GM12865 (cell line): Measurements from ENCODE around the gene SF3A2.

Experiments
- DNase-seq: peaks from one replicate; pipeline ENCODE4 v3.0.0; 2010; ENCODE audit warnings: low read depth
- H3K4me3 ChIP-seq: 2 replicates; pipeline ENCODE4 v1.5.1; 2011; ENCODE audit warnings: mild to moderate bottlenecking, low read depth, low read length, control low read depth
- TF ChIP-seq, protein P1 (sequence below): IDR thresholded peaks from 2 replicates; pipeline ENCODE4 v1.5.1; 2011; ENCODE audit warnings: low read length, control low read depth, low read depth, inconsistent platforms; ENCODE audit not compliant: insufficient read depth; ENCODE audit errors: missing control alignments

Gene SF3A2

DNA sequence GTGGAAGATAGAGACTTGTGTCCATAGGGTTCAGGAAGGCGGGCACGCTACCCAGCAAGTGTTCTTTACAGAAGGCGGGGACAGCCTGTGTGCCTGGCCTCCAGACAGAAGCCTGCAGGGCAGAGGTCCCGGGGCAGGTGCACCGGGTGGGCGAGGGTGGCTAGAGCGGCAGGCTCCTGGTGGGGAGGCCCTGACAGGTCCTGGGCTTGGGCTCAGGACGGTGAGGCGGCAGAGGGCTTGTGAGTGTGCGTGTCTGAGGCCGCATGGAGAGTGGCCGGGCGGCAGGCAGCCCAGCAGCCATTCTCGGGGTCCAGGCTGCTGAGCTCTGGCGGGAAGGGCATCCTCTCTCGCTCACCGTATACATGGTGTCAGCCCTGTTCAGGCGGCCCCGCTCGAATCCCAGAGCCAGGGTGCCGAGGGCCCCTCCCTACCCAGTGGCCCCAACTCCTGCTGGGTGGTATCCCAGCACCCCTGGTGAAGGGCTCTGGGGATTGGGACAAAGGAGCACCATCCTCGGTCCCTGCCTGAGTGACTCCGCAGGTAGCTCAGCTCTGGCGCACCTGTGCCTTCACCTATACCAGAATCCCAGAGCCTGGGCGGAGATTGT lies 9.5 kb downstream of the SF3A2 start:
- no peak overlapping the region for H3K4me3 ChIP-seq
- TF ChIP-seq, protein P1, sequence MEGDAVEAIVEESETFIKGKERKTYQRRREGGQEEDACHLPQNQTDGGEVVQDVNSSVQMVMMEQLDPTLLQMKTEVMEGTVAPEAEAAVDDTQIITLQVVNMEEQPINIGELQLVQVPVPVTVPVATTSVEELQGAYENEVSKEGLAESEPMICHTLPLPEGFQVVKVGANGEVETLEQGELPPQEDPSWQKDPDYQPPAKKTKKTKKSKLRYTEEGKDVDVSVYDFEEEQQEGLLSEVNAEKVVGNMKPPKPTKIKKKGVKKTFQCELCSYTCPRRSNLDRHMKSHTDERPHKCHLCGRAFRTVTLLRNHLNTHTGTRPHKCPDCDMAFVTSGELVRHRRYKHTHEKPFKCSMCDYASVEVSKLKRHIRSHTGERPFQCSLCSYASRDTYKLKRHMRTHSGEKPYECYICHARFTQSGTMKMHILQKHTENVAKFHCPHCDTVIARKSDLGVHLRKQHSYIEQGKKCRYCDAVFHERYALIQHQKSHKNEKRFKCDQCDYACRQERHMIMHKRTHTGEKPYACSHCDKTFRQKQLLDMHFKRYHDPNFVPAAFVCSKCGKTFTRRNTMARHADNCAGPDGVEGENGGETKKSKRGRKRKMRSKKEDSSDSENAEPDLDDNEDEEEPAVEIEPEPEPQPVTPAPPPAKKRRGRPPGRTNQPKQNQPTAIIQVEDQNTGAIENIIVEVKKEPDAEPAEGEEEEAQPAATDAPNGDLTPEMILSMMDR = no peak
- DNase-seq = no peak

- DNase-seq = no peak
- H3K4me3 ChIP-seq = no peak overlapping the region
- TF ChIP-seq, protein P1 = no peak
Measured at GRCh38 chr19:2246801-2247361, 10.3 kb downstream of the SF3A2 start.

DNA sequence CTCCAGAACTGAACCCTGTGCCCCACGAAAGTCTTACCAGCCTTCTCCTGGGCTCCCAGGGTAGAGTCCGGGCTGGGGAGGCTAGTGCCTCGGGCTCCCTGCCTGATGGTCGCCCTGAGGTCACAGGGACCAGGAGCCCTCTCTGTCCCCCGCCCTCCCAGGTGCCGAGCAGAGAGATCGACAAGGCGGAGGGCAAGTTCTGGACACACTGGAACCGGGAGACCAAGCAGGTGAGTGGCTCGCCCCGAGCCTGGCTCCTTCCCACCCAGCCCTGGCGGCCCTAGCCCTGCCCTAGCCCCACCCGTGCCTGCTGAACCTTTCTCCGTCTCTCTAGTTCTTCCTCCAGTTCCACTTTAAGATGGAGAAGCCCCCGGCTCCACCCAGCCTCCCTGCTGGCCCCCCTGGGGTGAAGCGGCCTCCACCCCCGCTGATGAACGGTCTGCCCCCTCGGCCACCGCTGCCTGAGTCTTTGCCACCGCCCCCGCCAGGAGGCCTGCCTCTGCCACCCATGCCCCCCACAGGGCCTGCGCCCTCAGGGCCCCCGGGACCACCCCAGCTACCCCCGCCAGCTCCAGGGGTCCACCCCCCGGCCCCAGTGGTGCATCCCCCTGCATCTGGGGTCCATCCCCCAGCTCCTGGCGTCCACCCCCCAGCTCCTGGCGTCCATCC lies 10.9 kb downstream of the SF3A2 start:
- no peak for DNase-seq
- TF ChIP-seq, protein P1 = no peak
- H3K4me3 ChIP-seq = no peak overlapping the region

GRCh38 chr19:2248136-2249009 lies 11.7 kb downstream of the SF3A2 start:
- H3K4me3 ChIP-seq = no peak overlapping the region
- TF ChIP-seq, protein P1 = no peak
- no peak for DNase-seq

DNA sequence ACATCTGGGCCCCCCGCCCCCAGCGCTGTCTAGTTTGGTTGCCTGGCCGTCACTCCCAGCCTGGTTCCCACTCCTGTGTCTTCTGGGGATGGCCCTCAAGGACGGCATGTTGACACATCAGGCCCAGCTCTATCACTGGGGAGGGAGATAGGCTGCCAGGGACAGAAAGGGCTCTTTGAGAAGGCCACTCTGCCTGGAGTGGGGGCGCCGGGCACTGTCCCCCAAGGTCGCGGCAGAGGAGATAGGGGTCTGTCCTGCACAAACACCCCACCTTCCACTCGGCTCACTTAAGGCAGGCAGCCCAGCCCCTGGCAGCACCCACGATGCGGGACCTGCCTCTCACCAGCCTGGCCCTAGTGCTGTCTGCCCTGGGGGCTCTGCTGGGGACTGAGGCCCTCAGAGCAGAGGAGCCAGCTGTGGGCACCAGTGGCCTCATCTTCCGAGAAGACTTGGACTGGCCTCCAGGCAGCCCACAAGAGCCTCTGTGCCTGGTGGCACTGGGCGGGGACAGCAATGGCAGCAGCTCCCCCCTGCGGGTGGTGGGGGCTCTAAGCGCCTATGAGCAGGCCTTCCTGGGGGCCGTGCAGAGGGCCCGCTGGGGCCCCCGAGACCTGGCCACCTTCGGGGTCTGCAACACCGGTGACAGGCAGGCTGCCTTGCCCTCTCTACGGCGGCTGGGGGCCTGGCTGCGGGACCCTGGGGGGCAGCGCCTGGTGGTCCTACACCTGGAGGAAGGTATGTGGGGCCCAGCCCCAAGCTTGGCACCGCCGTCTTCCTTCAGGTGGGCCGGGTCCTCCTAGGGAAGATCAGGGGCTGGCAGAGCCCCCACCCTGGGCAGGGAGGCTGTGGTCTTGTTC lies 12.6 kb downstream of the SF3A2 start, which contains the start of gene AMH:
Gene AMH, plus strand, starts transcription at position 314 of the 857 bp plus-strand sequence. Its CDS starts 10 bp downstream, at position 324.
- no peak within 1 kb of the TSS for H3K4me3 ChIP-seq
- TF ChIP-seq, protein P1 = no peak
- DNase-seq = no peak
